ENCODE results near the gene ITPRID2. TPM values are rescaled to one million over a fixed set of nuclear protein-coding genes. Genes with fewer than 3 reads are reported as not detected.

ITPRID2 gene
- total and polyA plus RNA-seq, 2 of the 13 experiments (the other 11 are each of a cell fraction or from before 2014, with no cell fraction given): 44.8 to 62.3 TPM

DNA sequence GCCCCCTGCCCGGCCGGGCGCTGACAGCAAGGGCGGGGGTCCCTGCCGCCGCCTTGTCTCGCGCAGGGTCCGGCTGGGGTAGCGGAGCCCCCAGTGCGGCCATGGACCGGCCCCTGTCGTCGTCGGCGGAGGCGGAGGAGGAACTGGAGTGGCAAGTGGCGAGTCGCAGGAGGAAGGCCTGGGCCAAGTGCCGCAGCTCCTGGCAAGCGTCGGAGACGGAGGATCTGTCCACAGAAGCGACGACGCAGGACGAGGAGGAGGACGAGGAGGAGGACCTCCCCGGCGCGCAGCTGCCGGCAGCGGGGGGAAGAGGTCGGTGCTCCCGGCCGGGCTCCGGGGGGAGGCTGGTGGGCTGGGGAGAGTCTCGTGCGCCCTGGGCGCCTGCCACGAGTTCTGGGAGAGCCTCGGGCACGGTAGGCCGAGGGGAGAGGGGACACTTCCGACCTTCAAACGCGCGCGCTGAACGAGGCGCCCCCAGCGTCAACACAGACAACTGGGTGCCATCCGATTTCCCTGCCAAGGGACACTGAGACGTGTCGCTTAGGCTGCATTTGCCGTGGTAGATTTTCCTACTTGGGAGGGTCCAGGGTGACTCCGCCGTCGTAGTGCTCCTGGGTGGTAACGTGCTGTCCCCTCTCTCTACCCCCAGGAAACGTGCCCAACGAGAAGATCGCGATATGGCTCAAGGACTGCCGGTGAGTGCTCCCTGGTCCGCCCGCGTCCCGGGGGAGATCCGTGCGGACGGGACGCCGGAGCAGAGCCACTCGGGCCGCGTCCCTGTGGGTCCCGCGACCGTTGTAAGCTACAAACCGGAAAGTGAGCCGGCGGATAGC is 652 bp downstream of the ITPRID2 start (continued):
- TF ChIP-seq E2F1 (CRISPR knock-in tag; IDR thresholded peaks at IDR 0.05) (peak; percentile 75), ZFP36 (IDR thresholded peaks at IDR 0.05; ENCODE audit: borderline replicate concordance, low read depth, low read length, partially characterized antibody) (no peak), RAD51 (IDR thresholded peaks at IDR 0.05; ENCODE audit: borderline replicate concordance) (no peak), ATAD3A (CRISPR knock-in tag; IDR thresholded peaks at IDR 0.05) (no peak), SP140L (CRISPR knock-in tag; IDR thresholded peaks at IDR 0.05; ENCODE audit: borderline replicate concordance) (peak; percentile 90), RXRA (CRISPR knock-in tag; IDR thresholded peaks at IDR 0.05) (peak; percentile 61; the same call in 1 of the 2 replicates), KLF11 (CRISPR knock-in tag; IDR thresholded peaks at IDR 0.05) (peak; percentile 87; the same call in 1 of the 2 replicates), CHD2 (IDR thresholded peaks at IDR 0.05; ENCODE audit: low read depth, low read length) (peak; percentile 84), FOSL1 (CRISPR knock-in tag; IDR thresholded peaks at IDR 0.05; ENCODE audit: borderline replicate concordance) (no peak), KLF13 (CRISPR knock-in tag; IDR thresholded peaks at IDR 0.05) (no peak), HNRNPUL1 (IDR thresholded peaks at IDR 0.05; ENCODE audit: low read depth, low read length) (no peak), IKZF5 (CRISPR knock-in tag; IDR thresholded peaks at IDR 0.05) (peak; percentile 91), ZNF282 (IDR thresholded peaks at IDR 0.05; ENCODE audit: partially characterized antibody) (no peak), ZNF720 (CRISPR knock-in tag; IDR thresholded peaks at IDR 0.05) (no peak), ZBTB1 (CRISPR knock-in tag; IDR thresholded peaks at IDR 0.05; ENCODE audit: borderline replicate concordance) (no peak), ZNF768 (CRISPR knock-in tag; IDR thresholded peaks at IDR 0.05) (peak; percentile 87), ZNF841 (CRISPR knock-in tag; IDR thresholded peaks at IDR 0.05; ENCODE audit: borderline replicate concordance) (no peak), ZNF576 (CRISPR knock-in tag; IDR thresholded peaks at IDR 0.05) (peak; percentile 76; the same call in 1 of the 2 replicates), ZSCAN29 (CRISPR knock-in tag; conservative IDR thresholded peaks at IDR 0.05) (peak; percentile 74; the same call in 1 of the 2 replicates)
- TF ChIP-seq, protein P1, sequence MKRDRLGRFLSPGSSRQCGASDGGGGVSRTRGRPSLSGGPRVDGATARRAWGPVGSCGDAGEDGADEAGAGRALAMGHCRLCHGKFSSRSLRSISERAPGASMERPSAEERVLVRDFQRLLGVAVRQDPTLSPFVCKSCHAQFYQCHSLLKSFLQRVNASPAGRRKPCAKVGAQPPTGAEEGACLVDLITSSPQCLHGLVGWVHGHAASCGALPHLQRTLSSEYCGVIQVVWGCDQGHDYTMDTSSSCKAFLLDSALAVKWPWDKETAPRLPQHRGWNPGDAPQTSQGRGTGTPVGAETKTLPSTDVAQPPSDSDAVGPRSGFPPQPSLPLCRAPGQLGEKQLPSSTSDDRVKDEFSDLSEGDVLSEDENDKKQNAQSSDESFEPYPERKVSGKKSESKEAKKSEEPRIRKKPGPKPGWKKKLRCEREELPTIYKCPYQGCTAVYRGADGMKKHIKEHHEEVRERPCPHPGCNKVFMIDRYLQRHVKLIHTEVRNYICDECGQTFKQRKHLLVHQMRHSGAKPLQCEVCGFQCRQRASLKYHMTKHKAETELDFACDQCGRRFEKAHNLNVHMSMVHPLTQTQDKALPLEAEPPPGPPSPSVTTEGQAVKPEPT (CRISPR knock-in tag; IDR thresholded peaks at IDR 0.05; ENCODE audit: low read depth): peak; percentile 83; the same call in 1 of the 2 replicates
- TF ChIP-seq, protein P2, sequence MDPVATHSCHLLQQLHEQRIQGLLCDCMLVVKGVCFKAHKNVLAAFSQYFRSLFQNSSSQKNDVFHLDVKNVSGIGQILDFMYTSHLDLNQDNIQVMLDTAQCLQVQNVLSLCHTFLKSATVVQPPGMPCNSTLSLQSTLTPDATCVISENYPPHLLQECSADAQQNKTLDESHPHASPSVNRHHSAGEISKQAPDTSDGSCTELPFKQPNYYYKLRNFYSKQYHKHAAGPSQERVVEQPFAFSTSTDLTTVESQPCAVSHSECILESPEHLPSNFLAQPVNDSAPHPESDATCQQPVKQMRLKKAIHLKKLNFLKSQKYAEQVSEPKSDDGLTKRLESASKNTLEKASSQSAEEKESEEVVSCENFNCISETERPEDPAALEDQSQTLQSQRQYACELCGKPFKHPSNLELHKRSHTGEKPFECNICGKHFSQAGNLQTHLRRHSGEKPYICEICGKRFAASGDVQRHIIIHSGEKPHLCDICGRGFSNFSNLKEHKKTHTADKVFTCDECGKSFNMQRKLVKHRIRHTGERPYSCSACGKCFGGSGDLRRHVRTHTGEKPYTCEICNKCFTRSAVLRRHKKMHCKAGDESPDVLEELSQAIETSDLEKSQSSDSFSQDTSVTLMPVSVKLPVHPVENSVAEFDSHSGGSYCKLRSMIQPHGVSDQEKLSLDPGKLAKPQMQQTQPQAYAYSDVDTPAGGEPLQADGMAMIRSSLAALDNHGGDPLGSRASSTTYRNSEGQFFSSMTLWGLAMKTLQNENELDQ (CRISPR knock-in tag; IDR thresholded peaks at IDR 0.05; ENCODE audit: borderline replicate concordance): peak; percentile 77; the same call in 1 of the 2 replicates
